HG02763 (cell line): ENCODE results near the gene NOS1.

Experiments used
- ATAC-seq: cut with Tn5 transposase; IDR thresholded peaks from one replicate; pipeline ENCODE4 v1.9.1; 2021; ENCODE audit warnings: mild to moderate bottlenecking, moderate library complexity; ENCODE audit not compliant: unreplicated experiment

The NOS1 gene

GRCh38 chr12:117365049-117365616 is 3.7 kb upstream of the NOS1 start:
- ATAC-seq = no peak

- ATAC-seq = no peak
These were observed 2.6 kb upstream of the NOS1 start for GRCh38 chr12:117363953-117364486.

- ATAC-seq = no peak
These were observed 1.7 kb upstream of the NOS1 start for GRCh38 chr12:117363056-117363662.

- no peak for ATAC-seq
These were observed 965 bp upstream of the NOS1 start for GRCh38 chr12:117362391-117362790.

- ATAC-seq = no peak
These were observed 479 bp upstream of the NOS1 start for GRCh38 chr12:117361905-117362304.

- ATAC-seq = no peak
These were observed 677 bp downstream of the NOS1 start for GRCh38 chr12:117360551-117361346.

GRCh38 chr12:117360222-117360550 is 1.2 kb downstream of the NOS1 start:
- ATAC-seq = no peak

- ATAC-seq = no peak
These were observed 2.2 kb downstream of the NOS1 start for GRCh38 chr12:117359029-117359845.

- ATAC-seq = no peak
These were observed 5.4 kb downstream of the NOS1 start for GRCh38 chr12:117356048-117356447.

- no peak for ATAC-seq
These were observed 8.5 kb downstream of the NOS1 start for GRCh38 chr12:117352883-117353282.

- no peak for ATAC-seq
These were observed 9.2 kb downstream of the NOS1 start for GRCh38 chr12:117352206-117352605.

- no peak for ATAC-seq
These were observed 11.3 kb downstream of the NOS1 start for GRCh38 chr12:117350140-117350539.

GRCh38 chr12:117347588-117347987 is 13.8 kb downstream of the NOS1 start:
- no peak for ATAC-seq

GRCh38 chr12:117344716-117345115 is 16.7 kb downstream of the NOS1 start:
- no peak for ATAC-seq

- no peak for ATAC-seq
These were observed 17.6 kb downstream of the NOS1 start for GRCh38 chr12:117343849-117344248.

GRCh38 chr12:117343296-117343695 is 18.1 kb downstream of the NOS1 start:
- no peak for ATAC-seq

GRCh38 chr12:117342682-117343081 is 18.7 kb downstream of the NOS1 start:
- ATAC-seq = no peak

- ATAC-seq = no peak
These were observed 19.2 kb downstream of the NOS1 start for GRCh38 chr12:117342247-117342646.

GRCh38 chr12:117339104-117339503 is 22.3 kb downstream of the NOS1 start:
- ATAC-seq = no peak

- no peak for ATAC-seq
These were observed 26.4 kb downstream of the NOS1 start for GRCh38 chr12:117334855-117335587.

GRCh38 chr12:117334051-117334450 is 27.4 kb downstream of the NOS1 start:
- ATAC-seq = no peak
